ENCODE results near the gene TMEM91.

- TF ChIP-seq POLR2A (IDR thresholded peaks at IDR 0.05) (no peak), CTCF (IDR thresholded peaks at IDR 0.05) (no peak)
Observed at GRCh38 chr19:41367848-41368301, 8.5 kb upstream of the TMEM91 start.
